NCI-H2196 (cell line): ENCODE results near the gene PGAP6.
"Not testable (repeated sequence)": the region's sequence is repeated elsewhere in the genome, so short reads cannot be mapped to it uniquely, and the experiment has no call there.

Experiments
- DNase-seq: peaks from one replicate; lab custom pipeline; 2025; ENCODE audit not compliant: unreplicated experiment; lab: John Stamatoyannopoulos, UW

Gene PGAP6

GRCh38 chr16:368388-369158, 13.2 kb downstream of the PGAP6 start:
- DNase-seq = no peak

GRCh38 chr16:367333-367903, 14.4 kb downstream of the PGAP6 start:
- no peak for DNase-seq

DNA sequence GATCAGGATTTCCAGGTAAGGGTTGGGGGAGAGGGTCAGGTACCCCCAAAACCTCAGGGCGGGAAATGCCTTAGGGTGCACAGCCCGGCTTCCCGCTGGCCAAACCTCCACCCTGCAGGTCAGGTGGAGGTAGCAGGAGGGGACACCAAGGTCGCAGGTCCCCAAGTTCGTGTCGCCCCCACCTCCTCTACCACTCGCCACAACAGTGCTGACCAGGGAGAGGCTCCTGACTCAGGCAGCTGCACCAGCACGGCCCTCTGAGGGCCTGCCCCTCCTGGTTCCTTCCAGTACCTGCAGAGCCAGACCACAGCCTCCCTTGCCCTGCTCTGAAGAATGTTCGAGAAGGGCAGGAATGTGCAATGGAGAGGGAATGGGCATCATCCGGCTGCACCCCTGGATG, 15.3 kb downstream of the PGAP6 start:
- no peak for DNase-seq

DNA sequence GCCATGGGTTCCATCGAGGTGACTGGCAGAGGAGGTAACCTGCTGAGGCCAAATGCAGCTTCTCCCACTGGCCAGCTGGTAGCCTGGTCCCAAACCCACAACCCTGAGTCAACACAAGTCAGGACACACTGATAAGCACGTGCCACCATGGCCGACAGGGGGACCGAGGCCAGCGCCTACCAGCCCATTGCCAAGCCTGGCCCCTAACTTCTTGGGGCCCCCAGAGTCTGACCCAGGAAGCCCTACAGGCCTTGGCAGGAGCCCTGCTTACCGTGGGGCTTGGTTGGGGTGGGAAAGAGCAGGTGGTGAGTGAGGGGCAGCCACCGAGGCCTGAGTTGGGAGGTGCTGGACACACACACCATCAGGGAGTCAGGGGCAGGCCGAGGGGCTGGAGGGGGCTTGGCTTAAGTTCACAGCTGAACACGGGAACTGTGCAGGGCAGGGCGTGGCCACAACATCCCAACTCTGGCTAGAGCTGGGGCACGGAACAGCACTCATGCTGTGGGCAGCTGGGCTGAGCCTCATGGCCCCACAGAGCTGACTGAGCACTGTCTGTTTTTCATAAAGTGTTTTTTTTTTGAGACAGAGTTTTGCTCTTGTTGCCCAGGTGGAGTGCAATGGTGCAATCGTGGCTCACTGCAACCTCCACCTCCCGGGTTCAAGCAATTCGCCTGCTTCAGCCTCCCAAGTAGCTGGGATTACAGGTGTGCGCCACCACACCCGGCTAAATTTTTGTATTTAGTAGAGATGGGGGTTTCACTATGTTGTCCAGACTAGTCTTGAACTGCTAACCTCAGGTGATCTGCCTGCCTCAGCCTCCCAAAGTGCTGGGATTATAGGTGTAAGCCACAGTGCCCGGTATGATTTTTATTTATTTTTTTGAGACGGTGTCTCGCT, 16.9 kb downstream of the PGAP6 start:
- DNase-seq = no peak

DNA sequence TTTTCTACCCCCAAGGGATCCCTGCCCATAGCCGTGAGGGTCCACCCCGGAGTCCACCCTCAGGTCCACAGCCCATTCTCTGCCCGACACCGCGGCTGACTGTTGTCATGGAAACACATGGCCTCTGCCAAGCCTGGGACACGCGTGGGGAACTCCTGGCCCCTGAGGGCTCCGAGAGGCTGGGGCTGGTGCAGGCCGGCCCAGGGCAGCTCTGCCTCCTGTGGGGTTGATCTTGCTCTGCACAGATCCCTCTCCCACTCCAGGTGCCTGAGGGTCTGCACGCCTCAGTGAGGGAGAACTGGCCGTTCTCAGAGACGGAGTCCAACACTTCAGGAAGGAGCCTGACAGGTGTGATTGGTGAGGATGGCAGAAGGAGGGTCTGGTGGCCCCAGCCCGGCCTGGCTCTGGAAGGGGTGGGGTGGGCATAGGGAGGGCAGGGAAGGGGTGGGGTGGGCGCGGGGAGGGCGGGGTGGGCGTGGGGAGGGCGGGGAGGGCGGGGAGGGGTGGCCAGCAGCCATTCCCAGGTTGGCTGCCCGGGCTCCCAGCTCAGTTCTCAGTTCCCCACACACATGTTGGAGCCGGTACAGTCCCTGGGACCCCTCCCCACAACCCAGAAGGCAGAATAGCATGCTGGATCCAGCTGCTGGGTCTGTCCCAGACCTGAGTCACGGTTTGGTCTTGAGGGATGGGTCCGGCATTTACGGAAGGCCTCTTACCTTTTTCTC, 17.9 kb downstream of the PGAP6 start:
- DNase-seq = no peak

DNA sequence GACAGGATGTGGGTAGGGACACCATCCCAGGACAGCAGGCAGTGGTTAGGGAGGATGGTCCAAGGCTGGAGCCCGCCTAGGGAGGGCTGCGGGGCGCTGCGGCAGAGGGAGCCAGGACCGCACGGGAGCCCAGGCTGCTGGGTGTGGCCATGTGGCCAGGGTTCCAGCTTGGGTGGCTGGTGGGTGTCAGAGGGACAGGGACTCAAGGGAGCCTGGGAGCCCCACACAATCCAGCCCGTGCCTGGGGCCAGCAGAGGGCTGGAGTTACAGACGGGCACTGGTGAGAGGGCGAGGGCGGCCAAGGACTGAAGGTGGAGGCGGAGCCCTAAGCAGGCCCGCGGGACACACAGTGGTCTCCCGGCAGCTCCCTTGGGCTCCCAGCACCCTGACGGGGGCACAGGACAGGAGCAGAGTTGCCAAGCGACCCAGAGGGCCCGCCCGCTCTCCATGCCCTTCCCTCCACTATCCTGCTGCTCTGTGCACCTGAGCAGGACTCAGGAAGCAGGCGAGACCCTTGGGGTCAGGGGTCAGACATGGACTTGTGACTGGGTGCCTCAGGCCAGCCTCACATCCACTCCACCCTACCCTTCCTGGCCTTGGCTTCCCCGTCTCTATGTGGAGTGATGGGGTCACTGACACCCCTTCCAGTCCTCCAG, 18.5 kb downstream of the PGAP6 start:
- no peak for DNase-seq

GRCh38 chr16:362702-362999, 19.1 kb downstream of the PGAP6 start:
- DNase-seq = not testable (repeated sequence)

GRCh38 chr16:361872-362701, 19.7 kb downstream of the PGAP6 start:
- DNase-seq = peak; percentile 85

DNA sequence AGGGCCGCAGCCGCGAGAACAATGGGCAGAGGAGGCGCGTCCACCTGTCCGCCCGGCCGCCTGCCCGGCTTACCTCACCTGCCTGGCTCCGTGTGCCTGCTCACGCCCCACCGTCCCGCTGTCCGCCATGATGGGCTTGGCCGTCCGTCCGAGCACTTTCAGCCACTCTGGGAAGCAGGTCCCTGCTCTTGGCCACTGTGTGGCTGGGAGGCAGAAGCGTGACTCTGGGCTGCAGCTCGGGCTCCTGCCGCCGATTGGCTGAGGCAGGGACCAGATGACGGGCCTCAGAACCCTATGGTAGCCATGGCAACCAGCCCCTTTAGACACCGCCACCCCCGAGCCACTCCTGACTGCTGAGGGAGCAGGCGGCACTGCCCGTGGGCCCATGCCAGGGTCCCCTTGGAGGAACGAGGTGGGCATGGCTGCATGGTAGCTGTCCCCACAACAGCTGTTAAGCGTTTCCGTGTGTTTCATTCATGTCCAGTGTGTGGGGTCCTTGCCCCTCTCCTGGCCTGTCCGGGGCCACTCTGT, 20.4 kb downstream of the PGAP6 start:
- no peak for DNase-seq

DNA sequence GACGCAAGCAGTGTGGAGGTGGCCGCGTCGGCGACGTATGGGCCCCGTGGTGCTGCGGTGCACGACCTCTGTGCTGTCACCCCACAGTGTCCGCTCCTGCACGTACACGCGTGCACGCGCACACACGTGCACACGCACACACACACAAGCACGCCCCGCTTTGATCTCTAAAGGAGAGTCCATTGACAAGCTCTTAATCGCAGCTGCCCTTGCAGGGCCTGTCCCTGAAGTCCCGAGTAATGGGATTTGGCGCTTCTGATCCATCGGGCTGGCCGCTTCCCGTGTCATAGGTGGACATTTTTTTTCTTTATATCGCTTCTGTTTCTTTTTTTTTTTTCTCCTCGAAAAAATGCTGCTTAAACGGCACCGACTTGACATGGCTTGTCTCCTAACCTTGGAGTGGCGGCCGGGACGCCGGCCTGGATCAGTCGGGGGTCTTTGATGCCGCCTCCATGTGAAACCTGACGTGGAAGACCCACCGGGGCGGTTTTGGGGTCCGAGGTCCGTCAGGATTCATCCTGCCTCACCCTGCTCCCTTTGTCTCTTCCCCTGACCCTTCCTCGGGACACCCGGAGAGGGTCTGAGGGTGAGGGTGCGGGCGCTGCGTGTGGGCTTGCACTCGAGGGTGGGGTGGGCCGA, 21.0 kb downstream of the PGAP6 start:
- no peak for DNase-seq

DNA sequence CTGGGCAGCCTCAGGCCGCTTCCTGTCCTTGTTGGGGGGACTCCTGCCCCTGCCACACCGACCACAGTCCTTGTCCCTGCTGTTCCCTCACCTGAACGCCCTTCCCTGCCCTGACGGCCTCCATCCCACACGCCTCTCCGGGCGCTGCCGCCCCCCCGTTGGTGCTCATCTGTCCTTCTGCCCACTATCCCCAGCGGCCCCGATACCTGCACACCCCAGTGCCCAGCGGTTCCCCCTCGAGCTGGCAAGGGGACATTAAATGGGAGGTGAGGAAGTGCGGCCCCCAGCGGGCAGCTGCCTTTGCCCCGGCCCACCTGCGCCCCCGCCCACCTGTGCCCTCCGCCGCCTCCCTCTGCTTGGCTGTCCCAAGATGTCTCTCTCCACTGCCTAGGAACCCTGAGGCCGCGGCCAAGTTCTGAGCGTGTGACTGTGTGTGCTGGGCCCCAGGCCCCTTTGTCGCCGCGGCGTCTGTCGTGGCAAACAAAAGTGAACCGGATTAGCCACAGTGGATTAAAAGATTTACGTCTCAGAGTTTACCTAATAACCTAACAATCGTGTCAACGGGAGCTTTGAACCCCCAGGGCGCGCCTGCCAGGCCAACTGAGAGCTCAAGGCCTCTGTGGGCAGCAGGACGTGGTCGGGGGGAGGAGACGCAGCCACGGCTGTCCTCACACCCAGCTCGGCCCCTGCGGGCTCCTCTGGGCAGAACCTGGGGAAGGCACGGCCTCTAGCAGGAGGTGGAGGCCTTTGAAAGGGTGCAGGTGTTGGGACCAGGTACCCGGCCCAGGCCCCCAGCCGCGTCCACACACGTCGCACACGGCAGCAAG, 21.7 kb downstream of the PGAP6 start:
- no peak for DNase-seq

GRCh38 chr16:359067-359763, 22.6 kb downstream of the PGAP6 start:
- no peak for DNase-seq

DNA sequence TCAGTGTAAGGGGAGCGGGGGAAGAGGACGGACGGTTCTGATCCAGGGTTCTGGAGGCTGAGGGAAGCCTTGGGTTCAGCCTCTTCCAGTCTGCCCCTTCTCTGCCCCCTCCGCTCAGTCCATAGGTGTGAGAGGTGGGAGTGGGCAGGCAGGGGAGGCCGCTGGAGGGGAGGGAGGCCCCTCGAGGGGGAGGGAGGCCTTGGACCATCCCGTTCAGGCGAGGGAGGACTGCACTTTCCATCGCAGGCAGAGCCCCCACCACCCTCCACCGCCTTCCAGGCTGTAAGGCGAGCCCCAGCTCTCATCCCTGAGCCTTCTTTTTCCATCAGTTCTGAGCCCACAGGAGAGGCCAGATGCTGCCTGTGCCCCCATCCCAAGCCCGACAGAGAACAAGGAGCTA, 25.0 kb downstream of the PGAP6 start:
- DNase-seq = no peak

DNA sequence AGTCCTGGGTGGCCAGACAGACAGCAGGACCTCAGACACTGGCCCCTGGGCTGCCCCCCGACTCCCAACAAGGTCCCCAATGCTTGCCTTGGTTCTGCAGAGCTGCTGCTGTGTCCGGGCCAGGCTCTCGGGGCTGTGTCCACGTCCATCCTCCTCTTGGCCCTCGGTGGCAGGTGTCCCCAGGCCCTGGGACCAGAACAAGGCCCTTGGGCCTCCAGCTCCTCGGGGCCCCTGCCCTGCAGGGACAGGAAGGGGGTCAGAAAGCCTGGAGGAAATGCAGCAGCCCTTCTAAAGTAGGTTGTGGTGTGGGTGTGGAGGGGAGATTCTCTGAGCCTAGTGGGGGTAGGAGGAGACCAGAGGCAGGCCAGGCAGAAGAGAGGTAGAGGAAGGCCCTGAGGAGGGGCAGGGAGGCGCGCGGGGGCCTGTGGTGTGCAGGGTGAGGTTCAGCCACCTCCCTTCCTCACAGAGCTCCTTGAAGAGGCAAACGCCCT, 26.8 kb downstream of the PGAP6 start:
- no peak for DNase-seq

DNA sequence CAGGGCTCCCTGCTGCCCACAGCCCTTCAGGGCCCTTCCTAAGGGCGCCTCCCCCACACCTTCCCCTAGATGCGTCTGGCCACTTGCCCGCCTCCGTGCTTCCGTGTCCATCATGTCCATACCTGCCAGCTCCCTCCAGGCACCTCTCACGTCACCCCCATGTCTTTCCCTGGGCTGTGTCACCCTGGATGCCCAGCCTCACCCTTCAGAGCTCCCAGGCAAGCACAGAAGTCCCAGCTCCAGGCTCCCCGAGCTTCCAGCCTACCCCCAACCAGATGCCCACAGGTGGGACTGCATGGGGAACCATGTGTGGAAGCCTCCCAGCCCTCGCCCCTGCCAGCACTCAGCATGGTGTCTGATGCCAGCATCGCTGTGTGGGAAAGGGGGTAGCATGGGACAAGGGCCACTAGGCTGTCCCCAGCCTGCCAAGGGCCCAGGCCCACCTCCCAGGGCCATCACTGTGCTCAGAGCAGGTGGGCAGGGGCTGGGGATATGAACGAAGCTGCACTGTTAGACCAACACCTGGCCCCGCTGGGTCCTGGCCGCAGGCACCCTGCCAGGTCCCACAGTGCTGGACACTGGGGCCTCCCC, 27.4 kb downstream of the PGAP6 start:
- no peak for DNase-seq

- DNase-seq = no peak
These were observed 28.1 kb downstream of the PGAP6 start for GRCh38 chr16:353404-354290.
